ENCODE results near the gene BCORL1. TPM values are rescaled to one million over a fixed set of nuclear protein-coding genes. Genes with fewer than 3 reads are reported as not detected.

BCORL1 gene
- total and polyA plus RNA-seq, 2 of the 4 experiments (the other 2 are of a cell fraction), result 0.54 to 1.6 TPM

DNA sequence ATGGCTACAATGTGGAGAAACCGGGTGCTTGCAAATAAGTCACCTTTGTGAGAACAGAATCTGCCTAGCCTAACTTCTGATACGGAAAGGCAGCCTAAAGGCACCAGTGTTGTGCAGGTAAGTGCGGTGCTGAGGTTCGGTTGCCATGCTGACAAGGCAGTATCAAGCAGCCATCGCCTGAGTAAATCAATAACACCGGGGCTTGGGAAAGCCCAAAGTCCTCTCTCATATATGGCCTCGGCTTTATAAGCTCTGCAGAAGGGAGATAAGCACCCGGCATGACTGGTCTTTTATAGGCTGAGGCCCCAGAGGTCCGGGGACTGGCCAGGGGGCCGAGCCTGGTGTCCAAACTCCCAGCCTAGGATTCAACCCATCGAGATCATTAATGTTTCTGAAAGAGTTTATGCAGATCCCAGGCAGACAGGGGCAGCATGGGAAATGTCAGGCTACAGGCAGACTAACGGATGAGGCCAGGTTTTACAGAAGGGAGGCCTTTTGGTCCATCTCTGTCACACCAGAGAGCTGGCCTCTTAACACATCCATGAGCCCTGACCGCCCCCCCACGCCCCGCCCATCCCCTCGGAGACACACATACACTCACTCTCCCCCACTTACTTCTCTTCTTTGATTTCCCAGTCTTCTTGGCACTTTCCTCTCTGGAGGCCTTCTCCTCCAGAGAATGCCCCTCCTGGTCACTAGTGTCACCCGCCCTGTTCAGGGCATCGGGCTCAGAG is 89.3 kb downstream of the BCORL1 start:
- no peak for ATAC-seq (ENCODE audit: low read depth)
- WGBS, 2 experiments (ENCODE audit: extremely low coverage in 2 of 2, insufficient read length in 1 of 2), result 65% methylated on average over 9 of the region's 18 CpGs; no CpG with 5 or more reads in 1 of the 2 experiments

More for the DNA sequence above, 89.3 kb downstream of the BCORL1 start:
- no peak overlapping the region for H3K14ac ChIP-seq (replicated peaks; ENCODE audit: low read depth, low read length)
- H2BK20ac ChIP-seq (ENCODE audit: low read depth, low read length), result no peak overlapping the region
- POLR2A ChIA-PET (ENCODE audit: unreplicated experiment), result no interaction called here
- dilution Hi-C loops (cut with HindIII; ENCODE audit: low sequenced_read_pairs, unreplicated experiment), result no loop called here
- peaks cover 25% of the 10 kb centered on the region for H3K36me3 ChIP-seq (ENCODE audit: control insufficient read depth, insufficient read depth, low read length)
- H3K4ac ChIP-seq (ENCODE audit: low read depth, low read length), result no peak overlapping the region
- H3K4me1 ChIP-seq (ENCODE audit: control insufficient read depth, insufficient read depth, low read length), result no peaks in the 10 kb centered on the region
- CTCF ChIA-PET, result no interaction called here
- intact Hi-C loops (cut with micrococcal nuclease), result no loop called here
- H3K79me1 ChIP-seq (ENCODE audit: low read depth in 1 of 2, low read length in 2 of 2), result no peaks in the 10 kb centered on the region; a peak in 1 of 4 replicates
- no peak overlapping the region for H2AK9ac ChIP-seq (replicated peaks; ENCODE audit: low read depth, low read length, poor library complexity)
- in situ Hi-C loops (cut with MboI; ENCODE audit: low sequenced_read_pairs), result no loop called here
- no peak overlapping the region for H2BK120ac ChIP-seq (ENCODE audit: low read depth, low read length)
- no peak overlapping the region for H2AK5ac ChIP-seq (ENCODE audit: low read depth, low read length)
- no peak overlapping the region for H3K9ac ChIP-seq (ENCODE audit: low read depth, low read length)
- H3K56ac ChIP-seq (ENCODE audit: extremely low read depth, insufficient read depth, low read length), result no peak overlapping the region
- no peak overlapping the region for H3K4me2 ChIP-seq (ENCODE audit: low read depth, low read length)
- no peak overlapping the region for H2AFZ ChIP-seq (replicated peaks; ENCODE audit: low read length, poor library complexity)
- H4K5ac ChIP-seq (ENCODE audit: low read depth, low read length), result no peak overlapping the region
- TF ChIP-seq, protein P1, sequence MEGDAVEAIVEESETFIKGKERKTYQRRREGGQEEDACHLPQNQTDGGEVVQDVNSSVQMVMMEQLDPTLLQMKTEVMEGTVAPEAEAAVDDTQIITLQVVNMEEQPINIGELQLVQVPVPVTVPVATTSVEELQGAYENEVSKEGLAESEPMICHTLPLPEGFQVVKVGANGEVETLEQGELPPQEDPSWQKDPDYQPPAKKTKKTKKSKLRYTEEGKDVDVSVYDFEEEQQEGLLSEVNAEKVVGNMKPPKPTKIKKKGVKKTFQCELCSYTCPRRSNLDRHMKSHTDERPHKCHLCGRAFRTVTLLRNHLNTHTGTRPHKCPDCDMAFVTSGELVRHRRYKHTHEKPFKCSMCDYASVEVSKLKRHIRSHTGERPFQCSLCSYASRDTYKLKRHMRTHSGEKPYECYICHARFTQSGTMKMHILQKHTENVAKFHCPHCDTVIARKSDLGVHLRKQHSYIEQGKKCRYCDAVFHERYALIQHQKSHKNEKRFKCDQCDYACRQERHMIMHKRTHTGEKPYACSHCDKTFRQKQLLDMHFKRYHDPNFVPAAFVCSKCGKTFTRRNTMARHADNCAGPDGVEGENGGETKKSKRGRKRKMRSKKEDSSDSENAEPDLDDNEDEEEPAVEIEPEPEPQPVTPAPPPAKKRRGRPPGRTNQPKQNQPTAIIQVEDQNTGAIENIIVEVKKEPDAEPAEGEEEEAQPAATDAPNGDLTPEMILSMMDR (conservative IDR thresholded peaks at IDR 0.05; ENCODE audit: low read depth, low read length), result no peak
- TF ChIP-seq BHLHE40 (IDR thresholded peaks at IDR 0.05; ENCODE audit: low read depth, low read length) (no peak), RCOR1 (IDR thresholded peaks at IDR 0.05; ENCODE audit: insufficient replicate concordance, low read length) (no peak), NFE2L2 (IDR thresholded peaks at IDR 0.05; ENCODE audit: low read depth, low read length) (no peak), RAD21 (IDR thresholded peaks at IDR 0.05; ENCODE audit: low read length) (no peak), SMC3 (IDR thresholded peaks at IDR 0.05; ENCODE audit: low read depth, low read length) (no peak), MAZ (IDR thresholded peaks at IDR 0.05; ENCODE audit: borderline replicate concordance, low read depth, low read length) (no peak), MAFK (IDR thresholded peaks at IDR 0.05; ENCODE audit: low read depth, low read length) (no peak), FOS (IDR thresholded peaks at IDR 0.05; ENCODE audit: low read depth, low read length) (no peak), POLR2A (IDR thresholded peaks at IDR 0.05; ENCODE audit: low read depth, low read length) (no peak), CHD1 (IDR thresholded peaks at IDR 0.05; ENCODE audit: low read depth, low read length) (no peak), MXI1 (IDR thresholded peaks at IDR 0.05; ENCODE audit: borderline replicate concordance, low read depth, low read length) (no peak), RFX5 (IDR thresholded peaks at IDR 0.05; ENCODE audit: low read depth, low read length) (no peak), CEBPB (IDR thresholded peaks at IDR 0.05; ENCODE audit: low read depth, low read length) (no peak)
- TF ChIP-seq, protein P2, sequence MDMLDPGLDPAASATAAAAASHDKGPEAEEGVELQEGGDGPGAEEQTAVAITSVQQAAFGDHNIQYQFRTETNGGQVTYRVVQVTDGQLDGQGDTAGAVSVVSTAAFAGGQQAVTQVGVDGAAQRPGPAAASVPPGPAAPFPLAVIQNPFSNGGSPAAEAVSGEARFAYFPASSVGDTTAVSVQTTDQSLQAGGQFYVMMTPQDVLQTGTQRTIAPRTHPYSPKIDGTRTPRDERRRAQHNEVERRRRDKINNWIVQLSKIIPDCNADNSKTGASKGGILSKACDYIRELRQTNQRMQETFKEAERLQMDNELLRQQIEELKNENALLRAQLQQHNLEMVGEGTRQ (IDR thresholded peaks at IDR 0.05; ENCODE audit: low read depth, low read length), result no peak
- TF ChIP-seq, protein P3, sequence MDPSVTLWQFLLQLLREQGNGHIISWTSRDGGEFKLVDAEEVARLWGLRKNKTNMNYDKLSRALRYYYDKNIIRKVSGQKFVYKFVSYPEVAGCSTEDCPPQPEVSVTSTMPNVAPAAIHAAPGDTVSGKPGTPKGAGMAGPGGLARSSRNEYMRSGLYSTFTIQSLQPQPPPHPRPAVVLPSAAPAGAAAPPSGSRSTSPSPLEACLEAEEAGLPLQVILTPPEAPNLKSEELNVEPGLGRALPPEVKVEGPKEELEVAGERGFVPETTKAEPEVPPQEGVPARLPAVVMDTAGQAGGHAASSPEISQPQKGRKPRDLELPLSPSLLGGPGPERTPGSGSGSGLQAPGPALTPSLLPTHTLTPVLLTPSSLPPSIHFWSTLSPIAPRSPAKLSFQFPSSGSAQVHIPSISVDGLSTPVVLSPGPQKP (IDR thresholded peaks at IDR 0.05; ENCODE audit: borderline replicate concordance, low read depth, low read length), result no peak
- DNase-seq, result no peak
- H2BK5ac ChIP-seq (ENCODE audit: low read depth, low read length, poor library complexity, severe bottlenecking), result no peak overlapping the region
- H2BK15ac ChIP-seq (ENCODE audit: low read depth, low read length), result no peak overlapping the region
- H4K91ac ChIP-seq (ENCODE audit: insufficient read depth, low read depth, low read length), result no peak overlapping the region
- no peaks in the 10 kb centered on the region for H3K9me1 ChIP-seq (ENCODE audit: insufficient read depth, low read length)
- no peak overlapping the region for H3K23ac ChIP-seq (ENCODE audit: low read depth, low read length)
- BruUV-seq (replicated peaks), result no TSS peak
- no peaks in the 10 kb centered on the region for H3K27me3 ChIP-seq (ENCODE audit: control insufficient read depth, insufficient read depth, low read length)
- H4K20me1 ChIP-seq (ENCODE audit: insufficient read depth, low read length), result no peaks in the 10 kb centered on the region; the same call in 1 of the 2 replicates
- no peaks in the 10 kb centered on the region for H3K9me3 ChIP-seq (ENCODE audit: control insufficient read depth, insufficient read depth, low read length)
- H3K18ac ChIP-seq (ENCODE audit: low read depth, low read length), result no peak overlapping the region
- H3K27ac ChIP-seq (ENCODE audit: insufficient read depth, low read length), result no peak overlapping the region
- no peak overlapping the region for H3K4me3 ChIP-seq (ENCODE audit: insufficient read depth, low read depth, low read length)
- H4K8ac ChIP-seq (ENCODE audit: low read depth in 2 of 2, low read length in 2 of 2), result no peak overlapping the region

Data from IMR-90 (cell line).